ENCODE measurements around the gene LOXHD1. TPM values are rescaled to one million over a fixed set of nuclear protein-coding genes. Genes with fewer than 3 reads are reported as not detected.

LOXHD1 gene
- total RNA-seq, 1 donor from 2014 or later: not detected

DNA sequence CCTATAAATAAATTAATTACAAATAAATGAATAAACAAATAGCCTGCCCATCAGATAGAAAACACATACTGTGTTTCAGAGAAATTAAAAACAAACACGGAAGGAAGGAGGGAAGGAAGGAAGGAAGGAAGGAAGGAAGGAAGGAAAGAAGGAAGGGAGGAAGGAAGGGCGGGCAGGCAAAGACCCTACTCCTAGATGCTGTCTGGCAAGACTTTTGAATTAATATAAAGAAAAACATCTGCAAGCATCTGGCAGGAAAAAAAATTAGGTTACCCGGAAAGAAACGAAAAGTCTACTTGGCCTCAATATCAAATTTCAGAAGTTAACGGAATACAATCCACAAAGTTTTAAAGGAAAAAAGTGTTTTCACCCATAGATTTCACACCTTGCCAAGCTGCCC is 49.1 kb downstream of the LOXHD1 start:
- Mint-ChIP-seq H3K9me3 (no peaks in the 10 kb centered on the region), H3K36me3 (no peaks in the 10 kb centered on the region), H3K4me1 (ENCODE audit: unreplicated experiment) (no peaks in the 10 kb centered on the region), H3K27ac (no peak overlapping the region), H3K27me3 (peaks cover 50% of the 10 kb centered on the region), H3K4me3 (no peak overlapping the region)
- no peak for DNase-seq (ENCODE audit: extremely low spot score, unreplicated experiment)
- TF ChIP-seq CTCF (conservative IDR thresholded peaks at IDR 0.05): no peak

DNA sequence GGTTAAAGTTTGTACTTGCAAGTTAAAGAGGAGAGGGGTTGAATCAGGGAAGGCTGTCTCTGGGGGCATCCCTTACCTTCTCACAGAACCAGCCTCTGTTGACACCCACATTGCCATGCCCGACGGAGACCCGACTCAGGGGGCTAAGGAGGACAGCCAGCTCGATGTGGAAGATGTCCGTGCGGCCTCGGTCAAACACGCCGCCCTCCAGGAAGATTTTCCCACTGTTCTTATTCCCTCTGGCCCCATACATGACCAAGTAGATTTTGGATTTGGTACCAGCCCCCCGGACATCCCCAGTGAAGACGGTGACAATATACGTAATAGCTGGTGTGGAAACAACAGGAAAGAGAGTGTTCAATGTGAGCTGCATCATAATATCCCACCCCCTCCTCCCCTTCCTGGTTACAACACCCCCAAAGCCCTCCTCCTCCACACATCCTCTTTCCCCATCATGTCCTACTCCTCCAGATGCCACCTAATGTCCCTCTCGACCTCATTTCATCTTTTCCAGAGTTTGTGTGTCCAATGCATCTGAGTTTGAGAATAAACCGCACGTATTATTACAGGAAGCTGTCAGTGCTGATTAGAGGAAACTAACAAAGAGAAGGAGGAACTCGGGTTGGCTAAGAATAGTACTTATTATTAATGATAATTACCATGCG is 55.7 kb downstream of the LOXHD1 start:
- H3K36me3 Mint-ChIP-seq: no peaks in the 10 kb centered on the region
- H3K4me3 Mint-ChIP-seq: no peak overlapping the region
- no peaks in the 10 kb centered on the region for H3K9me3 Mint-ChIP-seq
- no peak for DNase-seq (ENCODE audit: extremely low spot score, unreplicated experiment)
- no peak for TF ChIP-seq CTCF (conservative IDR thresholded peaks at IDR 0.05)
- H3K4me1 Mint-ChIP-seq (ENCODE audit: unreplicated experiment): no peaks in the 10 kb centered on the region
- H3K27me3 Mint-ChIP-seq: peaks cover 19% of the 10 kb centered on the region
- H3K27ac Mint-ChIP-seq: no peak overlapping the region

GRCh38 chr18:46596119-46596518 is 60.9 kb downstream of the LOXHD1 start:
- no peaks in the 10 kb centered on the region for H3K4me1 Mint-ChIP-seq (ENCODE audit: unreplicated experiment)
- no peaks in the 10 kb centered on the region for H3K9me3 Mint-ChIP-seq
- H3K36me3 Mint-ChIP-seq: no peaks in the 10 kb centered on the region
- TF ChIP-seq CTCF (conservative IDR thresholded peaks at IDR 0.05): no peak
- no peak overlapping the region for H3K4me3 Mint-ChIP-seq
- no peak overlapping the region for H3K27ac Mint-ChIP-seq
- H3K27me3 Mint-ChIP-seq: peaks cover 17% of the 10 kb centered on the region
- DNase-seq (ENCODE audit: extremely low spot score, unreplicated experiment): no peak

DNA sequence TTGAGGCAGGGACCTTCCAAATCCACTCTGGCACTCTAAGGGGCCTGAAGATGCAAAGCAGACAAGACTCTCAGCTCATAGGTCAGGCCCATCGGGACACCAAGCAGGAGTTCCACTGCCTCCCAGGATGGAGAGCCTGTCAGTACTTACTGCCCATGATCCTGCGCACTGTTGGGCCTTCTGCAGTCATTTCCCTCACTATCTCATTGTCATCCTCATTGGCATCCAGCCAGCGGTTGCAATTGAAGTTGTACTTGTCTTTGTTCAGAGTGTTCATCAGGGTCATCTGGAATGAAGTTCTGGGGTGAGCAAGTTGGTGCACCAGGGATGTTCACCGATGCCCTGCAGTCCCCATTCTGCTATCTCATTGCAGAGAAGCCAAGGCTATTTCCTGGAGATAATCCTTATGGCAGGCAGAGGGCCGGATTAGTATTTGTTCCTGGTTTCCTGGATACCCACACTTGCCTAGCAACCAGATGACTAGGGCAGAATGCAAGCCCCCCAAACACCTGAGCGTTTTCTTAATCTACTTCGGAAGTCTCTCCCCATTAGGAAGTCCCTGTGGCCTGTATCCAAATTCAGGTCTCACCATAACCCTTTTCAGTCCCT is 65.1 kb downstream of the LOXHD1 start:
- Mint-ChIP-seq H3K27ac (no peak overlapping the region), H3K4me3 (no peak overlapping the region)

DNA sequence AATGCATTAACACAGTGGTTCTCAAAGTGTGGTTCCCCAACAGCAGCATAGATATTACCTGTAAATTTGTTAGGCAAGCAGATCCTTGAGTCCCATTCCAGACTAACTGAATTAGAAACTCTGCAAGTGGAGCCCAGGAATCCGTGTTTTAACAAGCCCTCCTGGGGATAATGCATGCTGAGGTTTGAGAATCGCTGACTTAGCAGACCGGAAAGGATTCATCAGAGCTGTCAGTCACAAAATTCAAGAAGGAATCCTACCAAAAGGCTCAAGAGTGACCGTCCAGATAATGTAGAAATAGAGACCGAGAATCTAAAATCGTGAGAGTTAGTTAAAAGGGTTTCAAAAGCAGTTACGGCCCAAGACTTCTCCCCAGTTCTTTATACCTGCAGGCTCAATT is 66.9 kb downstream of the LOXHD1 start:
- no peaks in the 10 kb centered on the region for H3K4me1 Mint-ChIP-seq (ENCODE audit: unreplicated experiment)
- H3K4me3 Mint-ChIP-seq: no peak overlapping the region
- no peak for TF ChIP-seq CTCF (conservative IDR thresholded peaks at IDR 0.05)
- H3K27me3 Mint-ChIP-seq: peaks cover 23% of the 10 kb centered on the region
- no peak overlapping the region for H3K27ac Mint-ChIP-seq
- DNase-seq (ENCODE audit: extremely low spot score, unreplicated experiment): no peak
- no peaks in the 10 kb centered on the region for H3K9me3 Mint-ChIP-seq
- no peaks in the 10 kb centered on the region for H3K36me3 Mint-ChIP-seq

More for the DNA sequence above, 65.1 kb downstream of the LOXHD1 start:
- no peaks in the 10 kb centered on the region for H3K36me3 Mint-ChIP-seq
- DNase-seq (ENCODE audit: extremely low spot score, unreplicated experiment): no peak
- no peak for TF ChIP-seq CTCF (conservative IDR thresholded peaks at IDR 0.05)
- no peaks in the 10 kb centered on the region for H3K9me3 Mint-ChIP-seq
- H3K27me3 Mint-ChIP-seq: peaks cover 24% of the 10 kb centered on the region
- H3K4me1 Mint-ChIP-seq (ENCODE audit: unreplicated experiment): no peaks in the 10 kb centered on the region

Data from type B pancreatic cell (in vitro differentiated cells).